Measurements from ENCODE around the gene DAAM2. TPM values are rescaled to one million over a fixed set of nuclear protein-coding genes. Genes with fewer than 3 reads are reported as not detected.

DAAM2 gene
- total RNA-seq, 6 experiments from 2014 or later: 2.2 to 9.0 (median 8.0) TPM

GRCh38 chr6:39804466-39805065 is 12.4 kb downstream of the DAAM2 start:
- Mint-ChIP-seq H3K9me3 (no peaks in the 10 kb centered on the region; the same call in 1 of the 2 replicates), H3K36me3 (ENCODE audit: low read depth) (no peaks in the 10 kb centered on the region), H3K4me1 (ENCODE audit: low read depth) (peaks cover 29% of the 10 kb centered on the region; the same call in 1 of the 2 replicates), H3K4me3 (no peak overlapping the region), H3K27ac (no peak overlapping the region), H3K27me3 (ENCODE audit: insufficient read depth) (peaks cover 2% of the 10 kb centered on the region)
- no peak for TF ChIP-seq CTCF (IDR thresholded peaks at IDR 0.05)
- DNase-seq: peak; percentile 5

GRCh38 chr6:39806278-39806677 is 14.1 kb downstream of the DAAM2 start:
- no peak overlapping the region for H3K4me3 Mint-ChIP-seq
- H3K9me3 Mint-ChIP-seq: no peaks in the 10 kb centered on the region; the same call in 1 of the 2 replicates
- DNase-seq: peak; percentile 6
- no peak overlapping the region for H3K27ac Mint-ChIP-seq
- peaks cover 1% of the 10 kb centered on the region for H3K27me3 Mint-ChIP-seq (ENCODE audit: insufficient read depth)
- peaks cover 37% of the 10 kb centered on the region for H3K4me1 Mint-ChIP-seq (ENCODE audit: low read depth)
- no peak for TF ChIP-seq CTCF (IDR thresholded peaks at IDR 0.05)
- no peaks in the 10 kb centered on the region for H3K36me3 Mint-ChIP-seq (ENCODE audit: low read depth)

- Mint-ChIP-seq H3K27me3 (ENCODE audit: insufficient read depth) (peaks cover 1% of the 10 kb centered on the region), H3K4me1 (ENCODE audit: low read depth) (peaks cover 54% of the 10 kb centered on the region), H3K36me3 (ENCODE audit: low read depth) (no peaks in the 10 kb centered on the region), H3K9me3 (no peaks in the 10 kb centered on the region; the same call in 1 of the 2 replicates), H3K4me3 (no peak overlapping the region), H3K27ac (no peak overlapping the region)
- TF ChIP-seq CTCF (IDR thresholded peaks at IDR 0.05): no peak
- DNase-seq: no peak
Observed at GRCh38 chr6:39808346-39808745, 16.2 kb downstream of the DAAM2 start.

GRCh38 chr6:39808964-39809363 is 16.8 kb downstream of the DAAM2 start:
- peaks cover 1% of the 10 kb centered on the region for H3K27me3 Mint-ChIP-seq (ENCODE audit: insufficient read depth)
- H3K27ac Mint-ChIP-seq: no peak overlapping the region
- no peak overlapping the region for H3K4me3 Mint-ChIP-seq
- no peaks in the 10 kb centered on the region; the same call in 1 of the 2 replicates for H3K9me3 Mint-ChIP-seq
- no peak for TF ChIP-seq CTCF (IDR thresholded peaks at IDR 0.05)
- no peaks in the 10 kb centered on the region for H3K36me3 Mint-ChIP-seq (ENCODE audit: low read depth)
- no peak for DNase-seq
- H3K4me1 Mint-ChIP-seq (ENCODE audit: low read depth): peaks cover 60% of the 10 kb centered on the region

- H3K9me3 Mint-ChIP-seq: no peaks in the 10 kb centered on the region; the same call in 1 of the 2 replicates
- no peak for DNase-seq
- no peaks in the 10 kb centered on the region for H3K36me3 Mint-ChIP-seq (ENCODE audit: low read depth)
- peak overlapping the region; percentile 45; the same call in 1 of the 2 replicates for H3K27ac Mint-ChIP-seq
- H3K4me3 Mint-ChIP-seq: no peak overlapping the region
- H3K27me3 Mint-ChIP-seq (ENCODE audit: insufficient read depth): peaks cover 1% of the 10 kb centered on the region
- H3K4me1 Mint-ChIP-seq (ENCODE audit: low read depth): peaks cover 51% of the 10 kb centered on the region
- TF ChIP-seq CTCF (IDR thresholded peaks at IDR 0.05): no peak
Observed at GRCh38 chr6:39811835-39812345, 19.7 kb downstream of the DAAM2 start.
